GM12878 (cell line): ENCODE results near the gene ZPBP2. TPM values are rescaled to one million over a fixed set of nuclear protein-coding genes. Genes with fewer than 3 reads are reported as not detected.

Experiments used
- ATAC-seq: fragments of 200-7000 bp; cut with Tn5 transposase; 3 replicates; pipeline ENCODE4 v1.9.1; 2020; ENCODE audit warnings: mild to moderate bottlenecking, moderate library complexity
- BruUV-seq: library from RNA; stranded (reverse); fragments of 400-500 nt; replicated peaks from 2 replicates; lab custom pipeline; 2021; lab: Mats Ljungman, UMichigan
- CTCF ChIA-PET: fragments of 300-600 bp; sonication (Branson Sonifier 250); formaldehyde crosslinking; extraction: SDS; loops from one replicate; lab custom pipeline; 2021; ENCODE audit warnings: inconsistent platforms; lab: Yijun Ruan, JAX
- POLR2A ChIA-PET: fragments of 350-600 bp; formaldehyde crosslinking; extraction: SDS; loops from one replicate; lab custom pipeline; 2021; ENCODE audit warnings: inconsistent platforms; lab: Charles Lee
- RAD21 ChIA-PET: fragments of 300-600 bp; sonication (Branson Sonifier 250); formaldehyde crosslinking; loops from one replicate; lab custom pipeline; 2023; ENCODE audit warnings: antibody characterized with exemption; ENCODE audit not compliant: unreplicated experiment; lab: Charles Lee
- SMC1A ChIA-PET: fragments of 300-600 bp; sonication (Branson Sonifier 250); formaldehyde crosslinking; loops from one replicate; lab custom pipeline; 2023; ENCODE audit not compliant: unreplicated experiment, uncharacterized antibody; lab: Charles Lee
- DNase-seq: peaks from one replicate; pipeline ENCODE4 v3.0.0-alpha.2; 2011; ENCODE audit warnings: low read depth, low spot score
- FAIRE-seq: peaks from 3 replicates; lab custom pipeline; 2011; peaks lifted over from hg19 to GRCh38; lab: Jason Lieb, UNC
- H2AFZ ChIP-seq: 2 replicates; pipeline ENCODE4 v1.6.0; 2011; ENCODE audit warnings: low read depth, low read length, control low read depth; ENCODE audit not compliant: control insufficient read depth
- H3K27ac ChIP-seq: 2 replicates; pipeline ENCODE4 v1.5.1; 2011; ENCODE audit warnings: control low read depth; ENCODE audit not compliant: control insufficient read depth, insufficient read depth
- H3K27me3 ChIP-seq, 2 experiments: replicated peaks in 1 of 2; 2 replicates each; pipeline versions ENCODE4 v1.6.0 to v1.6.1; 2011; ENCODE audit warnings: low read length in 1 of 2; ENCODE audit not compliant: control insufficient read depth in 2 of 2, insufficient read depth in 2 of 2
- H3K36me3 ChIP-seq, 2 experiments: 2 replicates each; pipeline ENCODE4 v1.5.1; 2011; ENCODE audit warnings: low read length in 1 of 2; ENCODE audit not compliant: control insufficient read depth in 2 of 2, insufficient read depth in 2 of 2
- H3K4me1 ChIP-seq: 2 replicates; pipeline ENCODE4 v1.6.1; 2011; ENCODE audit warnings: mild to moderate bottlenecking, low read length, moderate library complexity, mixed read lengths; ENCODE audit not compliant: control insufficient read depth, insufficient read depth
- H3K4me2 ChIP-seq: 2 replicates; pipeline ENCODE4 v1.6.0; 2011; ENCODE audit warnings: control low read depth; ENCODE audit not compliant: control insufficient read depth, insufficient read depth
- H3K4me3 ChIP-seq: fragments of 200-600 bp; sonication (generic); 2 replicates; pipeline ENCODE4 v1.5.1; 2016
- H3K79me2 ChIP-seq: 2 replicates; pipeline ENCODE4 v1.6.0; 2011; ENCODE audit warnings: low read length; ENCODE audit not compliant: control insufficient read depth, insufficient read depth
- H3K9ac ChIP-seq: 2 replicates; pipeline ENCODE4 v1.8.0; 2011; ENCODE audit warnings: low read length, control low read depth, mixed read lengths; ENCODE audit not compliant: control insufficient read depth, insufficient read depth
- H3K9me3 ChIP-seq: replicated peaks from 3 replicates; pipeline ENCODE4 v1.5.1; 2011; ENCODE audit warnings: mild to moderate bottlenecking, low read length; ENCODE audit not compliant: control insufficient read depth, insufficient read depth
- H4K20me1 ChIP-seq: 2 replicates; pipeline ENCODE4 v1.6.0; 2011; ENCODE audit not compliant: control insufficient read depth, insufficient read depth
- CBFB ChIP-seq: IDR thresholded peaks from 2 replicates; pipeline ENCODE4 v1.6.1; 2016; ENCODE audit warnings: antibody characterized with exemption, low read depth
- CBX5 ChIP-seq: sonication (generic); IDR thresholded peaks from 2 replicates; pipeline ENCODE4 v1.6.1; 2016; ENCODE audit warnings: low read depth, moderate library complexity, mild to moderate bottlenecking, inconsistent platforms
- EZH2 ChIP-seq: IDR thresholded peaks from 2 replicates; pipeline ENCODE4 v1.6.1; 2012; ENCODE audit warnings: low read depth, mild to moderate bottlenecking, control low read depth, inconsistent platforms, low read length, borderline replicate concordance; ENCODE audit not compliant: control insufficient read depth
- IKZF2 ChIP-seq, 2 experiments: fragments of 450-650 bp; IDR thresholded peaks; 2 replicates each; pipeline ENCODE4 v1.6.1; 2017; ENCODE audit warnings: mild to moderate bottlenecking in 2 of 2, moderate library complexity in 2 of 2
- MEF2B ChIP-seq: fragments of 450-650 bp; IDR thresholded peaks from 2 replicates; pipeline ENCODE4 v1.6.1; 2018; ENCODE audit warnings: mild to moderate bottlenecking, moderate library complexity; ENCODE audit not compliant: partially characterized antibody, poor library complexity, severe bottlenecking
- SMC3 ChIP-seq: IDR thresholded peaks from 2 replicates; pipeline ENCODE4 v1.6.1; 2011; ENCODE audit warnings: low read length, improper control_type of control experiment, borderline replicate concordance
- TBL1XR1 ChIP-seq: IDR thresholded peaks from 2 replicates; pipeline ENCODE4 v1.6.1; 2012; ENCODE audit warnings: low read depth, low read length, improper control_type of control experiment
- WRNIP1 ChIP-seq: IDR thresholded peaks from 2 replicates; pipeline ENCODE4 v1.6.1; 2011; ENCODE audit warnings: low read depth, low read length, improper control_type of control experiment, borderline replicate concordance
- ZNF217 ChIP-seq: fragments of 450-650 bp; IDR thresholded peaks from 2 replicates; pipeline ENCODE4 v1.6.1; 2017; ENCODE audit warnings: antibody characterized with exemption, mild to moderate bottlenecking
- WGBS: methylation state at CpG from one replicate; pipeline ENCODE4 v1.1.6; 2016; ENCODE audit warnings: low lambda C conversion rate; ENCODE audit not compliant: insufficient replicate concordance, insufficient coverage; ENCODE audit errors: missing lambda C conversion rate; 5-methylcytosine and 5-hydroxymethylcytosine counted together
- in situ Hi-C: fragments of 300-500 bp; cut with MboI; formaldehyde crosslinking; loops from 9 replicates; pipeline ENCODE4 v1.14.3; 2018; ENCODE audit warnings: mixed read lengths
- intact Hi-C: fragments of 100-400 bp; cut with micrococcal nuclease; formaldehyde crosslinking; loops from one replicate; pipeline ENCODE4 v1.14.2; 2022; ENCODE audit not compliant: unreplicated experiment
- polyA plus RNA-seq, 11 experiments: library from polyadenylated mRNA; depleted of rRNA in 4 of 11; unstranded in 6 of 11; stranded (reverse) in 5 of 11; fragments of >200 nt; fragmentation: Nextera tagmentation in 4 of 11; fragmentation: Illumina TruSeq in 1 of 11; extraction: Ambion mirVana in 4 of 11; extraction: Trizol in 1 of 11; gene quantifications; 1 replicate in 1 of 11; 2 replicates in 10 of 11; pipeline versions ENCODE4 v1.2.1 to v1.2.3, GENCODE V29; 2011 to 2016; ENCODE audit warnings: inconsistent platforms in 2 of 11, missing spikeins in 2 of 11, low read depth in 1 of 11
- total RNA-seq, 4 experiments: library from RNA; depleted of rRNA in 3 of 4; stranded (reverse); fragments of >200 nt in 3 of 4; fragmentation: Illumina TruSeq in 1 of 4; extraction: Trizol in 1 of 4; gene quantifications; 2 replicates each; pipeline versions ENCODE4 v1.2.1 to v1.2.3, GENCODE V29; 2013 to 2021
- TF ChIP-seq, protein P1 (sequence below): IDR thresholded peaks from 2 replicates; pipeline ENCODE4 v1.6.1; 2012; ENCODE audit warnings: low read depth, low read length, improper control_type of control experiment
- TF ChIP-seq, protein P2 (sequence below): fragments of 450-650 bp; IDR thresholded peaks from 2 replicates; pipeline ENCODE4 v1.6.1; 2016; ENCODE audit warnings: mild to moderate bottlenecking, moderate library complexity, borderline replicate concordance
- TF ChIP-seq, protein P3 (sequence below): fragments of 450-650 bp; IDR thresholded peaks from 2 replicates; pipeline ENCODE4 v1.6.1; 2017; ENCODE audit warnings: mild to moderate bottlenecking, low read depth, inconsistent platforms; ENCODE audit not compliant: poor library complexity, severe bottlenecking

ZPBP2 gene
- total and polyA plus RNA-seq, 10 of the 15 experiments (the other 5 are each of a cell fraction or from before 2014, with no cell fraction given) = 0.33 to 1.0 (median 0.58) TPM

DNA sequence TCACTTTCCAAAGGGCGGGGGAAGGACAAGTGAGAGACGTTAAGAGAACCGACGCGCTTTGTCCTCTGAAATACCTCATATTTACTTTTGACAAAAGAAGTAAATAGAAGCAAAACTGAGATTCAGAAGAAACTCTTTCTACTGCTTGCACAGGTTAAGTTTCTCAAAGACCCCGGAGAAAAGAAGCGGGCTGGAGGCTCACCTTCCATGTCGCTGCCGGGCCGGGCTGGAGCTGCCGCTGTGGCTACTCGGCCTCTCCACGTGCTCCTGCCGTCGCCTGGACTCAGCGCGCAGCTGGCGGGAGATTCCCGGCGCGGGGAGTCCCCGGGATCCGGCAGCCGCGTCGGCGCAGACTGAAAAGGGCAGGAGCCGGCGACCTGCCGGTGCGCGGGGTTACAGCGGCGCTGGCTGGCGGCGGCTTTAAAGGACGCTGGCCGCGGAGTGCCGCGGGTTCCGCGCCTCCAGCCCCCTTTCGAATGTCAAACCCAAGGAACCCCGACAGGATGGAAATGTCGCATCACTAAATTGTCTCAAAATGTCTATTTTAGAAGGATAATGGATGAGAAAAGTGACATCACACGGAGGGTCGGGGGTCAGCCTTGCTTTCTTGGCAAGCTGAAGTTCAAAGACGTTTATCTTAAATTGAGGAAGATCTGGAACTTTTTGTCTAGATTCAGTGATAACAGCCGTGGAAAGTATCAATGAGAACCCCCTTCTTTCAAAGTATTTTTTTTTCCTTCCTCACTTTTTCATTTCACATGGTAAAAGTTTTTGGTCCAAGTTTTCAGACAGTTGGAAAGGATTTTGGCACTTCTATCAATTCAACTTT lies 3.9 kb upstream of the ZPBP2 start, which contains the start of gene IKZF3:
TSS of gene IKZF3 (minus strand) at position 395 of the 829 bp plus-strand sequence. CDS start at position 209, 186 bp downstream.
- TSS peak; percentile 88 for BruUV-seq
- peak; percentile 57 for ATAC-seq
- Histone ChIP-seq H3K4me2 (peak within 1 kb of the TSS; percentile 98), H3K36me3 (peaks cover 0 to 8% of the 10 kb centered on the region in 2 experiments; a peak in 1 of 4 replicates), H3K27me3 (no peaks in the 10 kb centered on the region), H3K4me1 (peaks cover 35% of the 10 kb centered on the region), H3K4me3 (peak within 1 kb of the TSS; percentile 78), H2AFZ (peak within 1 kb of the TSS; percentile 35; the same call in 1 of the 2 replicates), H3K79me2 (peaks cover 67% of the 10 kb centered on the region), H4K20me1 (no peaks in the 10 kb centered on the region), H3K27ac (peak within 1 kb of the TSS; percentile 100), H3K9me3 (no peaks in the 10 kb centered on the region; the same call in 2 of the 3 replicates), H3K9ac (peak within 1 kb of the TSS; percentile 96)
- ChIA-PET POLR2A (interaction anchor here (0.6 to 8.9 kb wide), 5 partner anchors 19 to 189 kb away, joined by 3 to 81 read pairs (median 4); no protein-coding TSS in a partner anchor), CTCF (interaction anchor here (0.7 to 7.2 kb wide), 17 partner anchors 12 to 316 kb away, joined by 3 to 70 read pairs (median 4); partner anchors contain the start of genes MIEN1 and PSMD3), RAD21 (interaction anchor here (0.8 to 8.4 kb wide), 12 partner anchors 44 to 243 kb away, joined by 3 to 64 read pairs (median 4); partner anchors contain the start of genes MIEN1 and PSMD3), SMC1A (interaction anchor here (0.9 to 7.0 kb wide), 18 partner anchors 16 to 210 kb away, joined by 3 to 65 read pairs (median 4); partner anchors contain the start of gene MIEN1)
- no peak for DNase-seq
- no peak for FAIRE-seq
- intact Hi-C loops (loop anchor here (1.0 to 5.0 kb wide), 4 partner anchors 69 to 242 kb away; no protein-coding TSS in a partner anchor), in situ Hi-C loops (loop anchor here (5.0 kb wide), 1 partner anchor 107 kb away; no protein-coding TSS in a partner anchor)
- WGBS = under 1% methylated on average over 50 of the region's 50 CpGs
- TF ChIP-seq SMC3 (peak; percentile 56; the same call in 1 of the 2 replicates), IKZF2 (IDR thresholded peaks at IDR 0.05) (peak; percentile 89 to 93), CBX5 (peak; percentile 35; the same call in 1 of the 2 replicates), MEF2B (peak; percentile 43), ZNF217 (no peak), CBFB (no peak), EZH2 (no peak), TBL1XR1 (peak; percentile 79; the same call in 1 of the 2 replicates), WRNIP1 (no peak)
- TF ChIP-seq, protein P1, sequence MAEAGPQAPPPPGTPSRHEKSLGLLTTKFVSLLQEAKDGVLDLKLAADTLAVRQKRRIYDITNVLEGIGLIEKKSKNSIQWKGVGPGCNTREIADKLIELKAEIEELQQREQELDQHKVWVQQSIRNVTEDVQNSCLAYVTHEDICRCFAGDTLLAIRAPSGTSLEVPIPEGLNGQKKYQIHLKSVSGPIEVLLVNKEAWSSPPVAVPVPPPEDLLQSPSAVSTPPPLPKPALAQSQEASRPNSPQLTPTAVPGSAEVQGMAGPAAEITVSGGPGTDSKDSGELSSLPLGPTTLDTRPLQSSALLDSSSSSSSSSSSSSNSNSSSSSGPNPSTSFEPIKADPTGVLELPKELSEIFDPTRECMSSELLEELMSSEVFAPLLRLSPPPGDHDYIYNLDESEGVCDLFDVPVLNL = no peak; the same call in 1 of the 2 replicates
- TF ChIP-seq, protein P2, sequence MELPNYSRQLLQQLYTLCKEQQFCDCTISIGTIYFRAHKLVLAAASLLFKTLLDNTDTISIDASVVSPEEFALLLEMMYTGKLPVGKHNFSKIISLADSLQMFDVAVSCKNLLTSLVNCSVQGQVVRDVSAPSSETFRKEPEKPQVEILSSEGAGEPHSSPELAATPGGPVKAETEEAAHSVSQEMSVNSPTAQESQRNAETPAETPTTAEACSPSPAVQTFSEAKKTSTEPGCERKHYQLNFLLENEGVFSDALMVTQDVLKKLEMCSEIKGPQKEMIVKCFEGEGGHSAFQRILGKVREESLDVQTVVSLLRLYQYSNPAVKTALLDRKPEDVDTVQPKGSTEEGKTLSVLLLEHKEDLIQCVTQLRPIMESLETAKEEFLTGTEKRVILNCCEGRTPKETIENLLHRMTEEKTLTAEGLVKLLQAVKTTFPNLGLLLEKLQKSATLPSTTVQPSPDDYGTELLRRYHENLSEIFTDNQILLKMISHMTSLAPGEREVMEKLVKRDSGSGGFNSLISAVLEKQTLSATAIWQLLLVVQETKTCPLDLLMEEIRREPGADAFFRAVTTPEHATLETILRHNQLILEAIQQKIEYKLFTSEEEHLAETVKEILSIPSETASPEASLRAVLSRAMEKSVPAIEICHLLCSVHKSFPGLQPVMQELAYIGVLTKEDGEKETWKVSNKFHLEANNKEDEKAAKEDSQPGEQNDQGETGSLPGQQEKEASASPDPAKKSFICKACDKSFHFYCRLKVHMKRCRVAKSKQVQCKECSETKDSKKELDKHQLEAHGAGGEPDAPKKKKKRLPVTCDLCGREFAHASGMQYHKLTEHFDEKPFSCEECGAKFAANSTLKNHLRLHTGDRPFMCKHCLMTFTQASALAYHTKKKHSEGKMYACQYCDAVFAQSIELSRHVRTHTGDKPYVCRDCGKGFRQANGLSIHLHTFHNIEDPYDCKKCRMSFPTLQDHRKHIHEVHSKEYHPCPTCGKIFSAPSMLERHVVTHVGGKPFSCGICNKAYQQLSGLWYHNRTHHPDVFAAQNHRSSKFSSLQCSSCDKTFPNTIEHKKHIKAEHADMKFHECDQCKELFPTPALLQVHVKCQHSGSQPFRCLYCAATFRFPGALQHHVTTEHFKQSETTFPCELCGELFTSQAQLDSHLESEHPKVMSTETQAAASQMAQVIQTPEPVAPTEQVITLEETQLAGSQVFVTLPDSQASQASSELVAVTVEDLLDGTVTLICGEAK = no peak
- TF ChIP-seq, protein P3, sequence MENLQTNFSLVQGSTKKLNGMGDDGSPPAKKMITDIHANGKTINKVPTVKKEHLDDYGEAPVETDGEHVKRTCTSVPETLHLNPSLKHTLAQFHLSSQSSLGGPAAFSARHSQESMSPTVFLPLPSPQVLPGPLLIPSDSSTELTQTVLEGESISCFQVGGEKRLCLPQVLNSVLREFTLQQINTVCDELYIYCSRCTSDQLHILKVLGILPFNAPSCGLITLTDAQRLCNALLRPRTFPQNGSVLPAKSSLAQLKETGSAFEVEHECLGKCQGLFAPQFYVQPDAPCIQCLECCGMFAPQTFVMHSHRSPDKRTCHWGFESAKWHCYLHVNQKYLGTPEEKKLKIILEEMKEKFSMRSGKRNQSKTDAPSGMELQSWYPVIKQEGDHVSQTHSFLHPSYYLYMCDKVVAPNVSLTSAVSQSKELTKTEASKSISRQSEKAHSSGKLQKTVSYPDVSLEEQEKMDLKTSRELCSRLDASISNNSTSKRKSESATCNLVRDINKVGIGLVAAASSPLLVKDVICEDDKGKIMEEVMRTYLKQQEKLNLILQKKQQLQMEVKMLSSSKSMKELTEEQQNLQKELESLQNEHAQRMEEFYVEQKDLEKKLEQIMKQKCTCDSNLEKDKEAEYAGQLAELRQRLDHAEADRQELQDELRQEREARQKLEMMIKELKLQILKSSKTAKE = no peak
